GM19240 (cell line): Measurements from ENCODE around the gene SLC39A1.
"Not testable (repeated sequence)": the region's sequence is repeated elsewhere in the genome, so short reads cannot be mapped to it uniquely, and the experiment has no call there.

ENCODE experiments used
- DNase-seq: peaks from one replicate; pipeline ENCODE4 v3.0.0; 2011; ENCODE audit warnings: low spot score; ENCODE audit not compliant: insufficient read length

The SLC39A1 gene, protein sequence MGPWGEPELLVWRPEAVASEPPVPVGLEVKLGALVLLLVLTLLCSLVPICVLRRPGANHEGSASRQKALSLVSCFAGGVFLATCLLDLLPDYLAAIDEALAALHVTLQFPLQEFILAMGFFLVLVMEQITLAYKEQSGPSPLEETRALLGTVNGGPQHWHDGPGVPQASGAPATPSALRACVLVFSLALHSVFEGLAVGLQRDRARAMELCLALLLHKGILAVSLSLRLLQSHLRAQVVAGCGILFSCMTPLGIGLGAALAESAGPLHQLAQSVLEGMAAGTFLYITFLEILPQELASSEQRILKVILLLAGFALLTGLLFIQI

GRCh38 chr1:153963030-153963849 lies at the start of gene SLC39A1:
TSS of gene SLC39A1 (minus strand) at chr1:153963537. CDS start at chr1:153962715, 822 bp downstream.
- DNase-seq = peak; percentile 74

DNA sequence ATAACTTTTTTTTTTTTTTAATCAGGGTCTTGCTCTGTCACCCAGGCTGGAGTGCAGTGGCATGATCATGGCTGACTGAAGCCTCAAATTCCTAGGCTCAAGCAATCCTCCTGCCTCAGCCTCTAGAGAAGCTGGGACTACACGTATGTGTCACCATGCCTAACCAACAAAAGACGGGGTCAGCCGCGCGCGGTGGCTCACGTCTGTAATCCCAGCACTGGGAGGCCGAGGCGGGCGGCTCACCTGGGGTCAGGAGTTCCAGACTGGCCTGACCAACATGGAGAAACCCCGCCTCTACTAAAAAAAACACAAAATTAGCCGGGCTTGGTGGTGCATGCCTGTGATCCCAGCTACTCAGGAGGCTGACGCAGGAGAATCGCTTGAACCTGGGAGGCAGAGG lies 49.2 kb upstream of the SLC39A1 start:
- not testable (repeated sequence) for DNase-seq

DNA sequence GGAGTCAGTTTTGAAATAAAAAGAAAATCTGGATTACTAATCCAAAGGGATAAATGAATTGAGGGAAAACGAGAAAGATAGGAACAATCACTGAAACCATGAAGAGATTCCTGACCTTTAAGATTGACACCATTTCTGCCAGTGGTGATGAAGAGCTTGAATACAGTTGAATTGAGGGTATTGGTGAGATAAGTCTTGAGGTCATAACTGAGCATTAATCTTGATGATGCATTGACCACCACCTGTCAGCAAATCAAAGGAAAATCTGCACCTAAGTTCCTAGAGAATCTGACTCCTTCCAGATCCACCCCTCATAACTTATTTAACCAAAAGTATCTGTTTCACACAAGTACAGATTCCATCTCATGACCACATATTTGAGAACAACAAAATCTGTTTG lies 48.8 kb upstream of the SLC39A1 start:
- no peak for DNase-seq

DNA sequence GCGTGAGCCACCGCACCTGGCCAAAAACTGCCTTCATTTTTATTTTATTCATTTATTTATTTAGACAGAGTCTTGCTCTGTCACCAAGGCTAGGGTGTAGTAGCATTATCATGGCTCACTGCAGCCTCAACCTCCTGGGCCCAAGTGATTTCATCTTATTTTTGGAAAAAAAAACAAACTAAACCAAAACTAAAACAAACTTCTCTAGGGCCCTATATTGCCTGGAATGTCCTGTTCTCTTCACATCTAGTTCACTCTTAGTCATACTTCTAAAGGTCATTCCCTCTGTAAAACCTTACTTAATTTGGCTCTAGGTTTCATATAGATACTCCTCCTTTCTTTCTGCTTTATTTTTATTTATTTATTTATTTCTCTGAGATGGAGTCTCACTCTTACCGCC lies 42.8 kb upstream of the SLC39A1 start:
- DNase-seq = no peak

- no peak for DNase-seq
Observed at GRCh38 chr1:154000420-154000819, 37.1 kb upstream of the SLC39A1 start.

DNA sequence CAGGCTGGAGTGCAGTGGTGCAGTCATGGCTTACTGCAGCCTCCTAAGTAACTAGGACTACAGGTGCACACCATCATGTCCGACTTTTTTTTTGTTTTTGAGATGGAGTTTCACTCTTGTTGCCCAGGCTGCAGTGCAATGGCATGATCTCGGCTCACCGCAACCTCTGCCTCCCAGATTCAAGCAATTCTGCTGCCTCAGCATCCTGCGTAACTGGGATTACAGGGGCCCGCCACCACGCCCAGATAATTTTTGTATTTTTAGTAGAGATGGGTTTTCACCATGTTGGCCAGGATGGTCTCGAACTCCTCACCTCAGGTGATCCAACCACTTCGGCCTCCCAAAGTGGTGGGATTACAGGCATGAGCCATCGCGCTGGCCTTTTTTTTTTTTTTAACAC lies 33.5 kb upstream of the SLC39A1 start:
- DNase-seq = not testable (repeated sequence)

GRCh38 chr1:153995640-153996039 lies 32.3 kb upstream of the SLC39A1 start:
- no peak for DNase-seq

DNA sequence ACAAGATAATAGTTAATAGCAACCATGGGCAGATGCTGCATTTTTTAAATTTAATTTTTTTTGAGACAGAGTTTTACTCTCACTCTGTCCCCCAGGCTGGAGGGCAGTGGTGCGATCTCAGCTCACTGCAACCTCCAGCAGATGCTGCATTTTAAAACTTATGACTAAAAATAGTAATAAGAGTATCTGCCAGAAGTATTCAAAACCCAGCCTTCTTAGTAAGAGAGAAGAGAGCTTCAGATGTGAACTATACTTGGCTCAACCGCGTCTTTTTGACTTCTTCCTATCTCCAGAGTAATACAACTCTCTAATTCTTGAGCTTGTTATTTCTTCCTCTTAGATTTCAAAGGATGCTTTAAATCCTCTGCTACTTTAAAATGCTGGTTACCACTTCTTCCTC lies 31.9 kb upstream of the SLC39A1 start:
- DNase-seq = no peak

- DNase-seq = no peak
Observed at GRCh38 chr1:153991806-153992205, 28.5 kb upstream of the SLC39A1 start.

GRCh38 chr1:153991151-153991630 lies 27.9 kb upstream of the SLC39A1 start:
- DNase-seq = no peak

DNA sequence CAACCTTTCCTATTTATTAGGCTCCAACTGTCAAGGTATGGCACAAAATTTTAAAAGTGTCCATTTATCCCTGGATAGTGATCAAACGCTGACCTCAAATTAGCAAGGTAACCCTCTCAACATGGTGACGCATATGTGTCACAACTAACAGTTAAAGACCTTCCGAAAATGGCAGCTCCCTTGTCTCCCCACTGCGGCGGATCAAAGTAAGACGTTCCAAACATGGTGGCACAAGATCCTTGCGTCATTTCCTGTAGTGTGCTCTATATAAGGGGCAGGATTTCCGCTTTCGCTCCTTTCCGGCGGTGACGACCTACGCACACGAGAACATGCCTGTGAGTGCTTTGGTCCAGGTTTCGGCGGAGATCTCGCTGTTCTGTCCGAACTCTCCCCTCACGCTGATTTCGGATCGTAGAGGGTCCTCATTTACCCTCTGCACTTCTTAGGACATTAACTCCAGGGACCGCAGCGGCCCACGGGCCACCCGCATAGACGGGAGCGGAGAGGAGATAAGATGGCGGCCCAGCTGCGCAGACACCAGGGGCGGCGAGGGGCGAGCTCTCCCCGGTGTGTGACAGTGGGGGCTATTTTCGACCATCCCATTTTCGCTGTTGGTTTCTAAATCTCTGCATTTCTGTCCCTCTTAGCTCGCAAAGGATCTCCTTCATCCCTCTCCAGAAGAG lies 27.3 kb upstream of the SLC39A1 start, which contains the start of gene RPS27:
Gene RPS27 (plus strand): TSS at position 295 of the 683 bp plus-strand sequence. CDS start 35 bp downstream, at position 330.
- peak; percentile 82 for DNase-seq

DNA sequence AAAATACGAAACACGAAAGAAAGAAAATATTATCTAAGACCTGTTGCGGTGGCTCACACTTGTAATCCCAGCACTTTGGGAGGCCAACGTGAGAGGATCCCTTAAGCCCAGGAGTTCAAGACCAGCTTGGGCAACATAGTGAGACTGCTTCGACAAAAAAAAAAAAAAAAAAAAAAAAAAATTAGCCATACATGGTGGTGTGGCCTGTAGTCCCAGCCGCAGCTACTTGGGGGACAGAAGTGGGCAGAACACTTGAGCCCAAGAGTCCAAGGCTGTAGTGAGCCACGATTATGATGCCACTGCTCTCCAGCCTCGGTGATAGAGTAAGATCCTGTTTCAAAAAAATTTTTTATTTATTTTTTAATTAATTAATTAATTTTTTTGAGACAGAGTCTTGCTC lies 24.3 kb upstream of the SLC39A1 start:
- DNase-seq = no peak

DNA sequence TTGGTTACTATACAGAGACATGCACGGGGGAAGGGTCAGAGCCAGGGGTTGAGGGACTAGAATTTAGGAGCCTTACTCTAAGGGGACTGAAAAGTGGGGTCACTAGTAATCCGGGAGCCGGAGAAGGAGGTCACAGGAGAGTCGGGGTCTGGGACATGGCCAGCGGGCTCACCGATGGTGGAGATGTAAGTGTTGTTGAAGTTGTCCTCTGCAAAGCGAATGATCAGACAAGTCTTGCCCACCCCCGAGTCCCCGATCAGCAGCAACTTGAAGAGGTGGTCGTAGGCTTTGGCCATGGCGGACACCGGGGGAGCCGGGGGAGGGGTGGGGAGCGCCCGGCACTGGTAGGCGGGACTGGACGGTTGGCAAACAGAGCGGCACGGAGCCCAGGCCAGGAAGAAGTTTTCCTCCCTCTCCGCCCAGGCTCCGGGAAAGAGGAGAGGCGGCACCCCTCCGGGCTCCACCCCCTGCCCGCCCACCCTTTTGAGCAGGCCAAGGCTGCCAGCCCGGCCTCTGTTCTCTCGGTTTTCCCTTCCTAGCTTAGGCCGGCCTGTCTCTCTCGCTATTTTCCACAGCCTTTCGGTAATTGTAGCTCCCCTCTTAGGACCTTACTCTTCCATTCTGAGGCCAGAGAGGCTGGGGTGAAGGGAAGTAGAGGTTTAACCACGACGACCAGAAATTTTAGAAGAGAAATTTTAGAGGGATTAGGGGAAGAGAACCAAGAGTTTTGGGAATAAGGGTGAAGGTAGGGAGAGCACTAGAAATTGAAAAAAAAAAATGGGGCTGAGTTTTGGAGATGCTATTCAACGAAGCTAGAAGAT lies 22.8 kb upstream of the SLC39A1 start, which contains the start of gene RAB13:
Gene RAB13 (minus strand): TSS at position 399 of the 821 bp plus-strand sequence. CDS start 103 bp downstream, at position 296.
- DNase-seq = no peak

DNA sequence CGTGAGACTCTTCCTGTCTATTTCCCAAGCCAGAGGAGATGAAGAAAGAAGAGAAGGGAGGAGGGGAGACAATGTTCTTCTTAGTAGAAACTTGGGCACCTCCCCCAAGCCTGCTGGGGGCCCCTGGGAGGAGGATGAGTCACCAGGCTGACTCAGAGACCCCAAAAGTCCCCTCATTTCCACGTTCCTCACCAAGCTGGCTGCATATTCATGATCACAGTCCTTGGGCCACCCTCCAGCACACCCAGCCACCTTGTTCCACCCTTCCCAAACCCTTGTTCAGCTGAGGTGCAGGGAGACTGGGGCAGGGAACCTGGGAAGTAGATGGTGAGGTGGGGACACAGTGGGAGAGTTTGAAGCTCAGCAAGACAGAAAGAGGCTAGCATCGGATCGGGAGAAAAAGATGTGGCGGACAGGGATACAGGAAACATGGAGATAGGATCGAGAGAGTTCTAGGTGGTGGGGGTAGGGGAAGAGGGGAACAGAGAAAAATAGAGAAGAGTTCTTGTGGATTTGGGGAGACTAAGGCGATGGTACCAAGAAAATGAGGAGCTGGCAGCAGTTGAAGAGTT lies 22.1 kb upstream of the SLC39A1 start:
- no peak for DNase-seq

GRCh38 chr1:153984123-153984894 lies 21.0 kb upstream of the SLC39A1 start:
- DNase-seq = no peak

DNA sequence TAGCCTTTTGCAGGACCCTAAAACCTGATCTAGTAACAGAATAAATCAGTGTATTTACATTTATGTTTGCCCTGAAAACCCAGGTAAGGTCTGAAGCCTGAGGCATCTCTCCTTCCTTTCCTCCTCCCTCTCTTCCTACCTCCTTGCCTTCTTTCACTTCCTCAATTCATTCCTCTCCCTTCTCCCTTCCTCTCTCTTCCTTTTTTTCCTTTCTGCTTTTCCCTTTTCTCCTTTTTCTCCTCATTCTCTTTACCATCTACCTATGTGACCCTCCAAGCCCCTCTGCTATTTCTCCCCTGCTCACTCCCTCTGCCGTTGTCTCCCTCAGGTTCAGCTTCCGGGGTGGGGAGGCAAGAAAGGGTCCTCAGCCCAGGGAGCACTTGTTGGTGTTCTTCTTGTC lies 18.4 kb upstream of the SLC39A1 start:
- DNase-seq = not testable (repeated sequence)

- DNase-seq = not testable (repeated sequence)
Observed at GRCh38 chr1:153979091-153979490, 15.8 kb upstream of the SLC39A1 start.

GRCh38 chr1:153978274-153978909 lies 15.1 kb upstream of the SLC39A1 start:
- DNase-seq = no peak
